ENCODE results near the gene ARHGAP26. TPM values are rescaled to one million over a fixed set of nuclear protein-coding genes. Genes with fewer than 3 reads are reported as not detected.

Gene ARHGAP26
- total RNA-seq, 1 donor from 2014 or later: 8.9 TPM

DNA sequence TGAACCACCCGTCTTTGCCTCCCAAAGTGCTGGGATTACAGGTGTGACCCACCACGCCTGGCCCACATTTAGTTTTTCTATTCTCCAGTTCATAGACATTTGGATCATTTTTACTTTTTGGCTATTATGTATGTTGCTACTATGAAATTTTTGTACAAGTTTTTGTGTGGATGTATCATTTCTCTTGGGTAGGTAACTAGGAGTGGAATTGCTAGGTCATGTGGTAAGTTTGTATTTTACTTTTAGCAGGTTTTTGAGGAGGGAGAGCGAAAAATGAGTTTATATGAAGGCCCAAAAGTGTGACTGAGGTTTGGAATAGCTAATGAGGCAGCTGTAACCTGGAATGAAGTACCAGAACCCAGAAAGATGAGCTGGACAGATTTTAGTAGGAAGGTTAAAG, 35.2 kb downstream of the ARHGAP26 start:
- Mint-ChIP-seq H3K36me3 (no peaks in the 10 kb centered on the region), H3K27ac (no peak overlapping the region), H3K9me3 (peaks cover 4% of the 10 kb centered on the region), H3K27me3 (ENCODE audit: low read depth) (peaks cover 3% of the 10 kb centered on the region), H3K4me1 (peaks cover 40% of the 10 kb centered on the region), H3K4me3 (no peak overlapping the region)
- no peak for DNase-seq (ENCODE audit: low spot score in 2 of 2, unreplicated experiment in 2 of 2)
- TF ChIP-seq CTCF (IDR thresholded peaks at IDR 0.05; ENCODE audit: unreplicated experiment): no peak

GRCh38 chr5:142806841-142807267, 36.7 kb downstream of the ARHGAP26 start:
- Mint-ChIP-seq H3K36me3 (no peaks in the 10 kb centered on the region), H3K4me3 (no peak overlapping the region), H3K27me3 (ENCODE audit: low read depth) (no peaks in the 10 kb centered on the region), H3K27ac (peak overlapping the region; percentile 56), H3K9me3 (peaks cover 4% of the 10 kb centered on the region), H3K4me1 (peaks cover 46% of the 10 kb centered on the region)
- DNase-seq (ENCODE audit: low spot score in 2 of 2, unreplicated experiment in 2 of 2): no peak
- no peak for TF ChIP-seq CTCF (IDR thresholded peaks at IDR 0.05; ENCODE audit: unreplicated experiment)

DNA sequence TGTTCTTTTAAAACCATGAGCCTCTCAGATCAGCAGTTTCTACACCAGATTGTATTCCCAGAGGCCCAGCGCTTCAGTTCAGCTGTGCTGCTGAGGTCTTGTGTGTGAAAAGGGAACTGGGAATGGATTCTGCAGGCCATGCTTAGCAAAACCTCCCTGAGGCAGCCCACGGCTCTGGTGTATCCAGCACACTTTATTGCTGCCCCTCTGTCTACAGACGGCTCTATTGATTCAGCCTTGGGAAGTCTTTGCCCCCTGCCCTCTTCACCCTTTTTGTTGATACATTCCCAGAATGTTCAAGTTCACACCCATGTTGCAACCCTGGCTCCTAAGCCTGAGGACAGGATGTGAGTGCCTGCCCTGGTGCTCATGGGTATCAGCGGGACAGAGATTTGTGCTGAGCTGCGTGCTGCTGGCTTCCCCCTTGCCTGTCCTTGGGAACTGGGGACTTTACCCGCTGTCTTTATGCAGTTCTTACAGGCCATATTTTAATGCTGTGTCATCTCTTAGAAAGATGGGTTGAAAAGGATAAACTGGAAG, 37.3 kb downstream of the ARHGAP26 start:
- Mint-ChIP-seq H3K36me3 (no peaks in the 10 kb centered on the region), H3K4me3 (no peak overlapping the region), H3K27me3 (ENCODE audit: low read depth) (no peaks in the 10 kb centered on the region), H3K9me3 (peaks cover 4% of the 10 kb centered on the region), H3K4me1 (peaks cover 46% of the 10 kb centered on the region), H3K27ac (peak overlapping the region; percentile 16)
- no peak for DNase-seq (ENCODE audit: low spot score in 2 of 2, unreplicated experiment in 2 of 2)
- TF ChIP-seq CTCF (IDR thresholded peaks at IDR 0.05; ENCODE audit: unreplicated experiment): no peak

GRCh38 chr5:142808878-142809598, 38.9 kb downstream of the ARHGAP26 start:
- no peaks in the 10 kb centered on the region for H3K27me3 Mint-ChIP-seq (ENCODE audit: low read depth)
- peaks cover 4% of the 10 kb centered on the region for H3K9me3 Mint-ChIP-seq
- peak overlapping the region; percentile 80 for H3K27ac Mint-ChIP-seq
- no peak for TF ChIP-seq CTCF (IDR thresholded peaks at IDR 0.05; ENCODE audit: unreplicated experiment)
- no peak overlapping the region for H3K4me3 Mint-ChIP-seq
- peaks cover 44% of the 10 kb centered on the region for H3K4me1 Mint-ChIP-seq
- no peaks in the 10 kb centered on the region for H3K36me3 Mint-ChIP-seq
- DNase-seq (ENCODE audit: low spot score in 2 of 2, unreplicated experiment in 2 of 2): no peak

- Mint-ChIP-seq H3K27me3 (ENCODE audit: low read depth) (no peaks in the 10 kb centered on the region), H3K4me1 (peaks cover 44% of the 10 kb centered on the region), H3K4me3 (no peak overlapping the region), H3K27ac (peak overlapping the region; percentile 26), H3K9me3 (peaks cover 4% of the 10 kb centered on the region), H3K36me3 (no peaks in the 10 kb centered on the region)
- no peak for TF ChIP-seq CTCF (IDR thresholded peaks at IDR 0.05; ENCODE audit: unreplicated experiment)
- no peak for DNase-seq (ENCODE audit: low spot score in 2 of 2, unreplicated experiment in 2 of 2)
Observed at GRCh38 chr5:142810081-142810480, 39.9 kb downstream of the ARHGAP26 start.

Measured in mesothelial cell of epicardium (in vitro differentiated cells).